Muscle of arm (tissue), 12 donors: ENCODE data around the gene CNTN1. TPM values are rescaled to one million over a fixed set of nuclear protein-coding genes. Genes with fewer than 3 reads are reported as not detected.
"Not testable (repeated sequence)": the region's sequence is repeated elsewhere in the genome, so short reads cannot be mapped to it uniquely, and the experiment has no call there.

Experiments
- DNase-seq: peaks from one replicate; pipeline ENCODE4 v3.0.0-alpha.2; 2013
- polyA plus RNA-seq, 12 donors: library from polyadenylated mRNA; unstranded; fragments of 120-200 nt; gene quantifications; one replicate each; pipeline ENCODE4 v1.2.1, GENCODE V29; 2013; ENCODE audit not compliant: insufficient read length in 12 of 12

Gene CNTN1
- polyA plus RNA-seq, 12 donors, result 8.6 to 53.4 (median 17.1) TPM; not detected in 1

DNA sequence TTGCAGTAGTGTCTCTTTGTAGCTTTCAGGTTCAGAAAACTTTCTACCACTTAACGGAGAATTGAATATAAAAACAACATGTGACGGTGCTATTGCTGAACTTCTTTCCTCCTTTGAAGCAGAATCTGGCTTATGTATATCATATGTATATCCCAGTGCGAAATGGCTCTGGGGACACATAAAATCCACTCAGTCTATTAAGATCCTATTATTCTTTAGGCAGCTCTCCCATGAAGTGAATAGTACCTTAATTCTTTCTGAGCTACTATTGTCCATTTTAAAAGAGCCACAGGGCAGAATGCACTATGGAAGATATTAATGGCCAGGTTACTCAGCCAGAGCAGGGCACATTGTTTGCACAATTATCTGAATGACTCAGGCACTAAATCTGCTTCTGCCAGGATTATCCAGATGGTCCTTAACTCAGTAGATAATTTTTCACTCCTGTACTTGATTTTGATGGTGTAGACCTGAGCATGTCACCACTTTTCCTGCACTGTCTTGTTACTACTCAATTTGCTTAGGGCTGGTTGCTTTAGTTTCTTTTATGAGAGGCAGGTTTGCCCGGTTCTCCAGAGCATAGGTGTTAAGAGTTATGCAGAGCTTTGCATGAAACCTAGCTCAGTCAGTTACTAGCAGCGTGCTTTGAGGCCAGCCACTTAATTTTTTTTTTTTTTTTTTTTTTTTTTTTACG, 5.5 kb downstream of the CNTN1 start:
- DNase-seq, result no peak

DNA sequence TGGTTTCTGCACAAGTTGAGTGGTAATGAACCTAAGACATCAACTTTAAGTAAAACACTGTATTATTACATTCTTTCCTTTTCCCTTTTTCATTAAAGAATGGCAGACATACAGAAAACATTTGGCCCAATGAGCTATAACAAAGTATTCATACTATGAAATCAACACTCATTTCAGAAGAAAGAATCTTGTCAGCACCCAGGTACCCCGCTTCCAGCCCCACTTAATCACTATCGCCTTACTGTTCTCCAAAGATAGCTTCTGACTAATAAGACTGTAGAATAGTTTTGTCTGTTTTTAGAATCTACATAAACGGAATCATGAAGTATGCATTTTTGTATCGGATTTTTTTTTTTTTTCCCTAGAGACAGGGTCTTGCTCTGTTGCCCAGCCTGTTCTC, 9.5 kb downstream of the CNTN1 start:
- no peak for DNase-seq

DNA sequence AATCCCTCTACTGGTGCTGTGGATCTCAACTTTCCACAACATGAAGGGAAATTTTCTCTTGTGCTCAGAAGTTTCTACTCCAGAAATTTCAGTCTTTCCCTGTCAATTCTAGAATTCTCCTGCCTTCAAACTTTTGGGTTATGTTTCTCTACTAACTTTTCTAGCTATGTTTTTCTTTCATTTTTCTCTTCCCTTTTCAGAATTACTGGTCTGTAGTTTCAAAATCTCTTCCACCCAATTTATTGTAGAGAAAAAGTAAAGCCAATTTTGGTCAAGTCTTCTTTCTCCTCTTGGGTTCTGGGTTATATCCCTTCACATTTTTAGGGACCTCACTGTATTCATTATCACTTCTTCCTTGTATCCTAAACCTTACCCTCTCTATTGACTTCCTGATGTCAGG, 18.9 kb downstream of the CNTN1 start:
- DNase-seq, result no peak

- DNase-seq, result no peak
Measured at GRCh38 chr12:40714636-40715035, 22.4 kb downstream of the CNTN1 start.

GRCh38 chr12:40716037-40716436, 23.8 kb downstream of the CNTN1 start:
- DNase-seq, result no peak

- no peak for DNase-seq
Measured at GRCh38 chr12:40717576-40717975, 25.3 kb downstream of the CNTN1 start.

GRCh38 chr12:40718878-40719372, 26.7 kb downstream of the CNTN1 start:
- no peak for DNase-seq

- no peak for DNase-seq
Measured at GRCh38 chr12:40723001-40723400, 30.8 kb downstream of the CNTN1 start.

DNA sequence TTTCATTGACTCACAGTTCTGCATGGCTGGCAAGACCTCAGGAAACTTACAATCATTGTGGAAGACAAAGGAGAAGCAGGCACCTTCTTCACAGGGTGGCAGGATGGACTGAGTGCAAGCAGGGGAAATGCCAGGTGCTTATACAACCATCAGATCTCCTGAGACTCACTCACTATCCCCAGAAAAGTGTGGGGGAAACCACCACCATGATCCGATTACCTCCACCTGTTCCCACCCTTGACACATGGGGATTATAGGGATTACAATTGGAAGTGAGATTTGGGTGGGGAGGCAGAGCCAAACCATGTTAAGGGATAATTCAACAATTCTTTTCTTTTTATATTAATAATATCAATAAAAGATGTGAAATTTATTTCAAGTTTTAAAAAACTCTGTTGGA, 34.1 kb downstream of the CNTN1 start:
- no peak for DNase-seq

DNA sequence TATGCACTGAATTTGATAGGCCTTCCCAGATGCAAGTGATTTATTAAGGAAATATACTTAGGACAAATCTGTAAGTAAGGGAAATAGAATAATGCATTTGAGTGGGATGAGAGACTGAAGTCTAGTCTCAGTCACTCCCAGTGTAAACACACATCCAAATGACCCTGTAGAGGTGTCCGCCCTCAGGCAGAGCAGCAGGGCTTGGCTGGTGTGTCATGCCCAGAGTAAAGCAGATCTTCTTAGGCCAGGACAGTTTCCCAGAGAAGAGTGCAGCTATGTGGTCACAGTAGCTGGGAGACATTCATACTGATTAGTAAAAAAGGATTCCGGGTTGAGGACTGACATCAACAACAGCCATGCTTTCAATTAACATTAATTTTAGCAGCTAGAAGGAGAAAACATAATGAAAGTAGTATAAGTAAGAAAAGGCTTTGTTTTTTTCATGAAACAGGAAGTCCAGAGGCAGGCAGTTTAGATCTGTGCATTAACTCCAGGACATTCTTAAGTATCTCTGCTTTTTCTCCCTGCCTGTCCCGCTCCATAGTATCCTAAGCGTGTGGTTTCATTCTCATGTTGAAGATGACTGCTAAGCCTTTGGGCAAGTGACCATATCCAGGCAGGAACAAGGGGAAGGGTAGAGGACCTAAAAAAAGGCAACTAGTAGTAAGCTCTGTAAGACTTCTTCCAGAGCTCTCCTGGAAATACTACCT, 35.7 kb downstream of the CNTN1 start:
- no peak for DNase-seq

DNA sequence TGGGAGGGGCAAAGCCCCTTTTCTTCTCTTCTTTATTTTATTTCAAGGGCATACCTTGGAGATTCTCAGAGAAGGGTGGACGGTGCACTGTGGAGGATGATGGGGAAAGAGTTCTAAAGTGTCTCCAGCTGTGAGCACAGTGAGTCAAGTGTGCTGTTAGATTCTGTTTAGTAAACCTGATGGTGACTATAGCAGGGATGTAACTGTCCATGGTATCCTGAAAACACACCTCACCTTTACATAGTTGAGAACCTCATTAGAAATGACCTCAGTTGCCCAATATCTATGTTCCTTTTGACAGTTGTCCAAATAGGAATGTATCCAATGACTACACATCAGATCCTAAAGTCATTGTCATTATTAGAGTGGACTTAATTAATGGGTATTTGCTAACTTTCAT, 38.0 kb downstream of the CNTN1 start:
- no peak for DNase-seq

DNA sequence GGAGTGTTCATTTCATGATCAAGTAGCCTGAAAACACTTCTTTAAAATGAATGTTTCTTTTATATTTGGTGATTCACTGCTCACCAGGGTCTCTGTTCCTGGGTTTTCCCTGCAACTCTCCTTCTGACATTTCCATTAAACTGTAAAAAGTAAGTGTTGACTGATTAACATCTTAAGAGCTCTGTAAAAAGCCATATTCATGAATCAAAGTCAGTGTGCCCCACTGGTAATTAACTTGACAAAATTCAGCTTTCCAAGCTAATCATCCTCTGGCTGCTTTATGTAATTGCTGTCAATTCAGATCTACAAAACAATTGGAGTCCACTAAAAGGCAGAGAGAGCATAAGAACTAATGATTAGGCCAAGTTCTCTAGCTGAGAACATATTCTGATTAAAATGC, 41.6 kb downstream of the CNTN1 start:
- DNase-seq, result no peak

DNA sequence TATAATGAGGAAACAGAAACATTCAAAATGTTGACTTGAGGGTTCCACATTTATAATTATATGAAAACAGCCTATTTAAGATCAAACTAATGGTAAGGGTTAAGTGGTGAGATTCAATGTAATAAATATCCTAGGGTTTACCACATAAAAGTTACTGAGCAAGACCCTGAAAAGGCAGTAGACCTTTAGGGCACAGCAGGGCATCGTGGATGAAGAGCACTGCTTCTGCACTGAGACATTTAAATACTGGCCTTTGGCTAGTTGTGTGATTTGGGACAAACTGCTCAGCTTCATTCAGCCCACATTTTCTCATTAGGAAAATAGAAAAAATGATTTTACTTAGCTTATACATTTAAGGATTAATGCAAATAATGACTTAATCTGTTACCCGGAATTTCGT, 42.0 kb downstream of the CNTN1 start:
- no peak for DNase-seq

DNA sequence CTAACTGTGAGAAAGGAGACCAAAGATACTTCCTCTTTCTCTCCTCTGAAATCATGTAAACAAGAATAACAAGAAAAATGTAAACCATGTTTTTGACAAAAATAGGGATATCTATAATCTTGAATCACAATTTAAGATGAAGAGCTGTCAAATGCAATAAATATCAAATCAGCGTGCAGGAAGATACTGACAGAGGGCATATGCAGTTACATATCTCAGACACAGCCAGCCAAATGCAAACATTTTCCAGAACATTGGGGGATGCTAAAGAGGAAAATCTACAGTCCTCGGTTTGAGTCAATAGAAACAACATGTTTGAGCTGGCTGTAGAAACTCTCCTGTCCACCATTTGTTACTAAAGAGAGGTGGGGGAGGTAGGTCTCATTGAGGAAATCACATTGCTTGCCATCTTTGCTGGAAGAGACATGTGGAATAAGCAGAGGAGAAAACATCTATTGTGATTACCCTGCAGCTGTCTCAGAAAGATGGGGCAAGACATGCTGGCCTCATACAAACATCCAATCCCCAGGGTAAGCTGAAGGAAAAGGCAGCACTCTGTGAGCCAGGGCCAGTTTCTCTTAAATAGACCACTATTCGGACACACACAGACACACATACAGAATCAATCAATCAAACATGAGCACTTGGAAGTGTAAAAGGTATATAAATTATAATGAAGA, 43.5 kb downstream of the CNTN1 start:
- no peak for DNase-seq

- DNase-seq, result not testable (repeated sequence)
Measured at GRCh38 chr12:40737416-40737815, 45.2 kb downstream of the CNTN1 start.

DNA sequence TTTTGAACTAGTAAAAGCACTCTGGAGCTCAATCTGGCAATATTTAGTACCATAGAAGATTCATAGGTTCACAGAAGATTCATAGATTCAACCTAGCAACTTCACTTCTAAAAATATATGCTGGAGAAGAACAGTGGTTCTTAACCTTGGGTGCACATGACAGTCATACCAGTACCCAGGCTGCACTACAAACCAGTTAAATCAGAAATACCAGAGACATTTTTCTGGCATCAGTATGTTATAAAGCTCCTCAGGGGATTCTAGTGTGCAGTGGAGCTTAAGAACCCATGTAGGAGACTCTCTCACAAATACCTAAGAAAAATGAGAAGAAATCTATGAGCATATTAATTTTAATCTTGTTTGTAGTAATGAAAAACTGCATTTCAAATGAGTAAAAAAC, 46.6 kb downstream of the CNTN1 start:
- no peak for DNase-seq

DNA sequence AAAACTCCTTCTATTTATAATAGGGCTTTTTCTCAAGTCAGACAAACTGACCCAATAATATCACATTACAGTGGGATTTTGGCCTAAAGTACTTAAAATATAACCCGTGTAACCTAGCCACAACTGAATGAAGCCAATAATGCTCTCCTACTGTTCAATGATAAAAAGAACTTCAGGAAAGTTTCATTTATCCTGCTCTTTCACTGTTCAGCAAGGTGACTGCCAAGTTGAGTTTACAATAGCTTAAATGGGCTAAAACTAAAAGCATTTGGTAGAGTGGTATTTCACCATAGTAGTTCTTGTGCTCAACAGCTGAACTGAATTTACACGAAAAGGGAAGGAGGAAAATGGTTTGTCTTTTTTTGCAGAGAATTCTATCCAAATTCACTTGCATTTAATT, 49.8 kb downstream of the CNTN1 start:
- DNase-seq, result no peak

DNA sequence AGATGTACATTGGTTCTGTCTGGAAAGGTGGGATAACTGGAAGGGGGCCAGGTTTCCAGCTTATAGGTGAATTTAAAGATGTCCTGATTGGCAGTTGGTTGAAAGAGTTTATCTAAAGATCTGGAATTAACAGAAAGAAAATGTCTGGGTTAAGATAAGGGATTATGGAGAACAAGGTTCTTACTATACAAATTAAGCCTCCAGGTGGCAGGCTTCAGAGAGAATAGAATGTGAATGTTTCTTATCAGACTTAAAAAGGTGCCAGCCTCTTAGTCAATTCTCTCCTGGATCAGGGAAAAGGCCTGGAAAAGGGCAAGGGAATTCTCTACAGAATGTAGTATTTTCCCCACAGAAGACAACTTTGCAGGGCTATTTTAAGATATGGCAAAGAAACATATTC, 53.1 kb downstream of the CNTN1 start:
- no peak for DNase-seq

DNA sequence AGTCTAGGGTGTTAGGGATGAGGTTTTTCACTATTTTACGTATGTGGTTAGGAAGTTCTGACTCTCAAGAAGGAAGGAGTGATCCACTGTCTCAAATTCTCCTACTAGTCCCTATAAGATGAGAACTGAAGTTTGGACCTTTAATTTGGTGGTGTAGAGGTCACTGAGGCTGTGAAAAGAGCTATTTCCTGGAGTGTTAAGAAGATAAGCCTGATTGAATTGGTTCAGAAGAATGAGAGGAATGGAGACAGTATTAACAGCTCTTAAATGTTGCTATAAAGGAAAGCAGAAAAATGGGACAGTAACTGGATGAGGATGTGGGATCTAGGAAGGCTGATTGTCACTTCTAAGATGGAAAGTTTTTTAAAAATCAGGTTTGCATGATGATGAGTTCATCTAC, 57.6 kb downstream of the CNTN1 start:
- no peak for DNase-seq

GRCh38 chr12:40752011-40752410, 59.8 kb downstream of the CNTN1 start:
- DNase-seq, result no peak

- no peak for DNase-seq
Measured at GRCh38 chr12:40760821-40761220, 68.6 kb downstream of the CNTN1 start.

DNA sequence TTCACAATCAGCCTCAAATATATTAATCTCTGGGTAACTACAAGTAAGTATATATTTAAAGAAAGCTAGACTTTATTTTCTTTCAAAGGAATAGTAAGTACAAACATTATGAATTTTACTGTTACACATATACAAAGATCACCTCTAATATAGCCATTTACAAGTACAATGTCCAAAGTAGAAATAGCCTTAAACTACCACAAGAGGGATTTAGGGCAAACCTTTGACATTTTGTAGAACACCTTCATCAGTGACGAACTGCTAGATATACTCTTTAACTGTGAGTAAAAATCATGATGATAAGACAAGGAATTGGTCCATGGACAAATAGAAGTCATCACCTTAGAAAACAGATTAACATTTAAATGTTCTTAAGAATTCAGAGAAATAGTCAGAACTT, 69.8 kb downstream of the CNTN1 start:
- no peak for DNase-seq
